NCI-H2081 treated with DMSO at 0.1 percent for 48 hours (cell line): ENCODE measurements around the gene MAN1A1.

Source experiments
- DNase-seq: peaks from one replicate; lab custom pipeline; 2025; lab: John Stamatoyannopoulos, UW

The MAN1A1 gene

GRCh38 chr6:119195204-119195603, 154.4 kb downstream of the MAN1A1 start:
- DNase-seq: no peak

DNA sequence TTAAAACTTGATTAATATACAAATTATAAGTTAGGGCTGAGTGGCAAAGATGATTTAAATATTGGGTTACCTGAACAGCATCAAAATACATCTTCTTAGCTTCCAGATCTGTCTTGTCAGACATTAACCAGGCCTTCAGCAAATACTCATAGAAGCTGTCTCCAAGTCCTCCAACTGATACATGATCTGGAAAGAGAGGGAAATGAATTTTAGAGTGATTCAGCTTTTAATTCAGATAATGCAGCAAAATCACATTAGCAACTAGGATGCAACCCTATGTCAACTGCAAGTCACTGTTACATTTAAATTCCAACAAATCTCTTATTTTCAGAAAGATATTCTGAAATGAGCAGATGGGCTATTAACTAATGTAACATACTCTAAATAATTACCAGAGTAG, 155.9 kb downstream of the MAN1A1 start:
- DNase-seq: no peak

DNA sequence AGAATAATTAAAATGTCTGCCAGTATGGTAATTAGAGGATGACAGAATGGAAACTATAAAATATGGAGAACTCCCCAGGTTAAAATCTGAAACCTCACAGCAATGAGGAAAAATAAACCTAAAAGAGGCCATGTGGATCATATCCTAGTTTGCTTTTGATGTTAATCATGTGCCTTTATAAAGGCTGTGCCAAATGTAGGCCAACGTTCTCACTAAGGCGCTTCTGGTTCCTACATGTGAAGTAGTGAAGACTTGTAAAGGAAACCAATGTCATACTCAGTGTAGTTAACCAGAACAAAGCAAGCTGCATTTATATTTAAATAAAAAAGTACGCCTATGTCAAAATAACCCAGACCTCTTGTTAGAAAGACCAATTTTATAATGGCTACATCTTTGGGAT, 157.4 kb downstream of the MAN1A1 start:
- DNase-seq: no peak

- no peak for DNase-seq
Measured at GRCh38 chr6:119190176-119190575, 159.4 kb downstream of the MAN1A1 start.

DNA sequence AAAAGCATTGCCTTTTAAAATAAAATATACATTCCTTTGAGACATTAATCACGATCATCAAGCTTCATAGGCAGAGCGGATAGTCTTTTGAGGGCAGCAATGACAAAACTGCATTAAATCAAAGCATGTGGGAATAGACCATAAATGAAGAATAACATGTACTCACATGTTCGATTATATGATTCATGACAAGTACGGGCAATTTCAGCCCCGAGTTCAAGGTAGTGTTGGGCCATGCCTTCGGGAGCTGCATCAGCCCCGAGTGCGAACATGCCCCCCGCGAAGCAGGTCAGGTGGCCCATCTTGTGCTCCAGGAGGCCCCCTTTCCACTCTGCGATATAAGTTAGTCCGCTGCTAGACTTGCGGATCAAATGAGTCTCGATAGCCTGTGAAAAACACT, 160.1 kb downstream of the MAN1A1 start:
- no peak for DNase-seq

GRCh38 chr6:119187596-119187995, 162.0 kb downstream of the MAN1A1 start:
- no peak for DNase-seq

- no peak for DNase-seq
Measured at GRCh38 chr6:119186490-119186889, 163.1 kb downstream of the MAN1A1 start.

DNA sequence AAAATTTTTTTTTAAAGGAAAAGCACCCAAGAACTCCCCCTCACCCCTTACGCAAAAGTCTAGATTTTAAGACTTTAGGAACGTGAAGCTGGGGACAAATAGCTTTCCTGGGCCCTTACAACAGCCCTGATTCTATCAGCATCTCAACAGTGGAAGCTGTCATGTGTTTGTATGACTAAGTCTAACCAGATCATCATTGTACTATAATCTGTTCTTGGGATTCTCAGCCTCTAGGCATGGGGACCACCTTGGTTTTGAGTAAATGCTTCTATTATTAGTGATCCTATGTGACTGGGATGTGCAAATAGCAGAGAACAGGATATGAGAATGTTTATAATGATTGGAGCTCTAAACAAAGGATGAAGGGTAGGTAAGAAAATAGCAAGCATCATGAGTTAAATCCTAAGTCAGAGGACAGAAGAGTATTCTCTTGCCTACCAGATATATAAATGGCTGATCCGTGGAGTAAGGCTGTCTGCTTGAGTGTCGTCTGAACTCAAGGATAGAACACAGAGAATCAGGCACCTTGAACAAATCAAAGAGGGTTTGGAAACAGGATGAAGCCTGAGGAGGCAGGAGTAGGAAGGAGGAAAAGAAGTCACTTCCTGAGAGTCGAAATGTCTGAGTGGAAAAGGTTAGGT, 165.4 kb downstream of the MAN1A1 start:
- no peak for DNase-seq

DNA sequence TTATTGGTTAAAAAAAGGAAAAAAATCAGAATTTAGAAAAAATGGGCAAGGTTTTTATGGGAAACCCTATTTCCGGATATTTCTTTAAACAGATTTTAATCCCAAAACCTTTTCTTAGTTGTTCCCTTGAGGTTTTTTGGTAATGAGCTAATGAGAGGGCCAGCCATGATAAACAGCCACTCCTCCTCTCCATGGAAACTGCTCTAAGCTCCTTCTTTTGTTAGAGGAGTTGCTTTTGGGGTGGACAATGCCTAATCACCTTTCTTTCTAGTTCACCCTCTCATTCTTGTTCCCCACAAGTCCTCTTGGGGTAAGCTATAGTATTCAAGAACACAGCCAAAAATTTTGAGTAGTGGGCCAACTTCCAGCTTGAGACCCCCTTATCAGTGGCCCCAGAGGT, 166.1 kb downstream of the MAN1A1 start:
- DNase-seq: no peak

DNA sequence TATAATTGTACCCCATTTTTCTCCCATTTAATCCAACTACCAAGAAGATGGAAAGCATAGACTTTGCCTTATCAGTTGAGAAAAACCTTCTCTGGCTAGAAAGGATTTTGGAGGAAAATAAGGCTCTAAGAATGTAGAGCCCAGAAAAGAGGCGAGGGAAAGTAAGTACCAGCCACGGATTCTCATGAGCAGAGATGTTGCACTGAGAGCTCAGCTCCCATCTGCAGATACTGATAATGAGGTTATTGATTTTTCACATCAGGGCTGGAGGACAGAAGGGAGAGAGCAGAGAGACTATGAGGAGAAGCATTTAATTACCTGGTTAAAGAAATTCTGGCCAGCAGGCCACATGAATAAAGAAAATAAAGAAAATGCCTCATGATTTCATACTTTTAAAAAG, 166.7 kb downstream of the MAN1A1 start:
- DNase-seq: no peak

DNA sequence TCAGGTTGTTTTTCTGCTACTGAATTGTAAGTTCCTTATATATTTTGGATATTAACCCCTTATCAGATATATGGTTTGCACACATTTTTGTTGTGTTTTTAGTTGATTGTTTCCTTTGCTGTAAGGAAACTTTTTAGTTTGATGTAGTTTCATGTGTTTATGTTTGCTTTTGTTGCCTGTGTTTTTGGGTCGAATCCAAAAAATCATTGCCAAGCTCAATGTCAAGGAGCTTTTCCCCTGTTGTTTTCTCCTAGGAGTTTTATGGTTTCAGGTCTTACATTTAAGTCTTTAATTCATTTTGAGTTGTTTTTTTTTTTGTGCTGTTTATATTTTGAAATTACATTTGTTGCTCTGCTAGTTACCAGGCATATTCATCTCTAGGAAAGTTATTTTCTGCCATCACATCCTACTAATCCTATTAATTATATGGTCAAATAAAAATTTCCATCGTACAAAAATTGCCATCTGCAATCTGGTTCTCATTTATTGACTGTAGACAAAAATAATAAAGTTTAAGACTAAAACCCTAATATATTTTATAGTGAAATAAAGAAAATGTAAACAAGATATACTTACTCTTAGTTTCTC, 167.3 kb downstream of the MAN1A1 start:
- no peak for DNase-seq

GRCh38 chr6:119181046-119181445, 168.5 kb downstream of the MAN1A1 start:
- DNase-seq: no peak

GRCh38 chr6:119179842-119180241, 169.7 kb downstream of the MAN1A1 start:
- no peak for DNase-seq

GRCh38 chr6:119179062-119179461, 170.5 kb downstream of the MAN1A1 start:
- no peak for DNase-seq

DNA sequence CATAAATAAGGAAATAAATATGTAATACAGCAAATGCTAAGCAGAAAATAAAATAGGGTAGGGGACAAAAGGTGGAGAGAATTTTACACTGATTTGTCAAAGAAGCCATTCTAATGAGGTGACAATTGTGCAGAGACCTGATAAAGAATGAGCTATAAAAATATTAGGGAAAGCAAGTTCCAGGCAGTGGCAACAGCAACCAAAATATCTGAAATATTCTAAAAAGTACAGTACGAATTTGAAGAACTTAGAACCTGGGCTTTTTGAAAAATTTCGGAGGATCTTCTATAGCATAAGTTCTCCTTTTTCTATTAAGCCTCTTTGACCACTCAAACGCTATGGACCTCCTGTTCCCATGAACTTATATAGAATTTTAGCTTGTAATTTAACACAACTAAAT, 173.1 kb downstream of the MAN1A1 start:
- DNase-seq: no peak

GRCh38 chr6:119174879-119175817, 174.4 kb downstream of the MAN1A1 start:
- no peak for DNase-seq

DNA sequence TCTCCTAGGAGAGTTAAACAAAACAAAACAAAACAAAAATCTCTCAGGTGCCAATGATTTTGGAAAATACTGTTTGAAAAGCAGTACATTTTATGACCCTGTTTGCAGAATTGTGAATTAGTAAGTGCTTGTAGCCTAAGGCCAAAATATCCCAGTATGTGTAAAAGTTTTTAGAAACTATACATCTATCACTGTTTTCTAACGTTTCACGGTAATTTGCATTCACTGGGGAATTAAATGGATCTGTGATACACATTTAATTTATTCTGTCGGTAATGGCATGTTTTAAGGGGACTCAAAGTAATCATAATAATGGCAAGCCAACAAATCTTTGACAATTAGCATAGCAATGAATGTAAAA, 175.5 kb downstream of the MAN1A1 start:
- no peak for DNase-seq

DNA sequence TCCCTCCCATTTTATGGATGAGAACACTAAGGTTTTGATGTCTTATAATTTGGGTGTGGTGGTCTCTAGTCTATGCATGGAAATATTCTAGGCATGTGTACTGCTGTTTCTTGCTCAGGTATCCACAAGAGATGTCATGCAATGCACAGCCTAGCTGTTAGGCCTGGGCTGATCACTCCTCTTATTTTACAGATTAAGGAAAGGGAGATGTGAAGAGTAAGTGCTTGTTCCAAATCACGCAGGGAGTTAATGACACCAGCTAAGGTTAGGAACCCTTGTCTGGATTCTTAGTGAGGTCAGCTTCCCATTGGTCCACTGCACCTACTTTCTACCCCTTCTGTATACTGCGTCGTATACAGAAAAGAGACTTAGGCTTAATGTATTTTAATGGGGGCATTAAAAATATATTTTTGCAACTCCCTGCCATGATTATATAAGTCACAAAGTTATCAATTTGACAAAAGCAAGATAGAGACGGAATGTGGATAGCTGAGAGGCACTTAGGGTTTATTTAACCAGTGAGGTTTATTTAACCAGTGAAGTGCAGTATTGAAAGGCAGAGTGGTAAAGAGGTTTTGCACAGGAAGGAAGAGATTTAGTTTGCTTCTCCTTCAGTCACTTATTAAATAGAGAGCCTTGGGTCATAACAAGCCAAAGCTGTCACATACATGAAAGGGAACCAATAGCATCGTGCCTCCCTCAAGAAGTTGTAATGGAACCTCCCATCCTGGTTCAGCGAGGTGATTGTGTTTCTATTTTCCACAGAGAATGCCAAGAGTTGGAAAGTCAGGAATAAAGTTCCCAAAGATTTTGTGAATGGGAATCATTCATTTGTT, 176.1 kb downstream of the MAN1A1 start:
- DNase-seq: no peak

DNA sequence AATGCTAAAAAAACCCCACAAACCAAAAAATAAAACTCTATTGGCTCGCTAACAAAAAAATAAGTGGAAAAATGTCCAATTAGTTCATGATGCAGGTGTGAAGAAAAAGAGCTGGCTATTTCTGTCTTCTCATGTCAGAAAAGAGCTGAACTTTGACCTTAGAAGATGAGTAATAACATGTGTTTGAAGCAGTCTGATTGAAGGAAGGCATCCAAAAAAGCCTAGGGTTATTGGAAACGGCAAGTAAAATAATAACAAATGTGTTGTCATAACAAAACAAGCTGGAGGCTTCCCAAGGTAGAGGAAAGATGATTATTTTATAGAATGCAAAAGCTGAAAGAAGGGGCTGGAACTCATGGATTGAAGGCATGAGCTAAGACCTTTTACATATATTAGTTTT, 176.7 kb downstream of the MAN1A1 start:
- DNase-seq: no peak

DNA sequence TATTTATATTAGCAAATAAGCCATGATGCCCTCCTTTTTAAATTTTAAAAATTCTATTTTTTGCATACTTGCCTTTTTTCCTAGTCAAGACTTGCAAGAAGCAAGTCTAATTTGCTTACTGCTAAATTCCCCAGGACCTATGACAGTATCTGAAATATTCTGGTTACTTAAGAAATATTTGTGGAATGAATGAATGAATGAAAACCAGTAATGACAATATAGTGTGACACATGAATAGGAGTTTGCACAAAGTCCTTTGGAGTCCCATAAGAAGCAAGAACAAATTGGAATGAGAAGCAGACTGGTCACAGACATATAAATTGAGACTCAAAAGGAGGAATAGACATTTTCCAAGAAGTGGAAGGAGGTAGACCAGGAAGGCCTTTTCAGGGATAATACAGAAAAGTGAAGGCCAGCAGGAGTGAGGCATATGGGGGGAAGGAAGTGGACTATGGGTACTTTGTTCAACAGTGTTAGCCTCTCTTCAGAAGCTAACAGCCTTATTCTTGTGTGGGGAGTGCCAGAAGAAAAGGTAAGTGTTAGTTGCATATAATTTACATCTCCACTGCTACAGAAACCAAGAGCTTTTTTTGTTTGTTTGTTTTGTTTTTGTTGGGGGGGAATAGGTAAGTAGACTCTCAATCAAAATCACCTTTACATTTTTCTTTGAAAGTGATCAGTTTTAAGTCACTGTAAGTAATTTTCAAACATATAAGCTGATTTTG, 177.5 kb downstream of the MAN1A1 start:
- no peak for DNase-seq

- no peak for DNase-seq
Measured at GRCh38 chr6:119171088-119171841, 178.3 kb downstream of the MAN1A1 start.
